K562 (cell line): Measurements from ENCODE around the gene C7orf57. TPM values are rescaled to one million over a fixed set of nuclear protein-coding genes. Genes with fewer than 3 reads are reported as not detected.

ENCODE experiments used
- ATAC-seq: fragments of 200-7000 bp; cut with Tn5 transposase; 3 replicates; pipeline ENCODE4 v1.9.1; 2020; ENCODE audit warnings: moderate library complexity
- BruUV-seq: library from RNA; stranded (reverse); fragments of 400-500 nt; replicated peaks from 2 replicates; lab custom pipeline; 2021; lab: Mats Ljungman, UMichigan
- CTCF ChIA-PET: fragments of 300-600 bp; formaldehyde crosslinking; extraction: SDS; loops from one replicate; lab custom pipeline; 2021; ENCODE audit warnings: low intra/inter-chr PET ratio; lab: Yijun Ruan, JAX
- POLR2A ChIA-PET: fragments of 300-600, 350-650 bp; sonication (Branson Sonifier 250); formaldehyde crosslinking; extraction: SDS; loops from one replicate; lab custom pipeline; 2021; ENCODE audit warnings: antibody characterized with exemption, inconsistent platforms; lab: Yijun Ruan, JAX
- DNase-seq, 4 experiments: peaks; one replicate each; pipeline versions ENCODE4 v3.0.0 to v3.0.0-alpha.2; 2011 to 2018; ENCODE audit warnings: low spot score in 3 of 4, mixed read lengths in 3 of 4; ENCODE audit errors: extremely low read depth in 1 of 4
- FAIRE-seq: peaks from 2 replicates; lab custom pipeline; 2011; peaks lifted over from hg19 to GRCh38; lab: Jason Lieb, UNC
- H2AFZ ChIP-seq: 2 replicates; pipeline ENCODE4 v1.6.0; 2011; ENCODE audit warnings: low read depth, low read length, control low read depth, inconsistent platforms
- H3K27ac ChIP-seq: fragments of 200-600 bp; 3 replicates; pipeline ENCODE4 v1.8.0; 2011; ENCODE audit warnings: low read depth, mild to moderate bottlenecking, control low read depth, inconsistent platforms, low read length, moderate library complexity, mixed read lengths; ENCODE audit errors: extremely low read depth
- H3K27me3 ChIP-seq, 2 experiments: fragments of 300-600 bp in 1 of 2; 2 replicates in 1 of 2; 3 replicates in 1 of 2; pipeline versions ENCODE4 v1.6.0 to v1.8.0; 2011; ENCODE audit warnings: inconsistent platforms in 2 of 2, low read length in 2 of 2, mild to moderate bottlenecking in 1 of 2, mixed read lengths in 1 of 2, moderate library complexity in 1 of 2; ENCODE audit not compliant: control insufficient read depth in 2 of 2, insufficient read depth in 2 of 2
- H3K36me3 ChIP-seq: fragments of 300-600 bp; 3 replicates; pipeline ENCODE4 v1.8.0; 2011; ENCODE audit warnings: mild to moderate bottlenecking, low read length, inconsistent platforms; ENCODE audit not compliant: control insufficient read depth, insufficient read depth
- H3K4me1 ChIP-seq, 2 experiments: fragments of 200-600 bp in 1 of 2; replicated peaks in 1 of 2; 2 replicates in 1 of 2; 3 replicates in 1 of 2; pipeline versions ENCODE4 v1.5.1 to v1.8.0; 2011; ENCODE audit warnings: inconsistent platforms in 2 of 2, low read length in 2 of 2, mild to moderate bottlenecking in 1 of 2, mixed read lengths in 1 of 2, moderate library complexity in 1 of 2; ENCODE audit not compliant: control insufficient read depth in 2 of 2, insufficient read depth in 2 of 2
- H3K4me2 ChIP-seq: 2 replicates; pipeline ENCODE4 v1.6.1; 2011; ENCODE audit warnings: low read length, control low read depth, inconsistent platforms, mixed read lengths; ENCODE audit not compliant: insufficient read depth
- H3K4me3 ChIP-seq: fragments of 200-600 bp; sonication (generic), shearing (Covaris generic); 2 replicates; pipeline ENCODE4 v1.5.1; 2016; ENCODE audit warnings: control low read depth, inconsistent platforms
- H3K79me2 ChIP-seq: fragments of 200-600 bp; 3 replicates; pipeline ENCODE4 v1.8.0; 2011; ENCODE audit warnings: low read length, inconsistent platforms; ENCODE audit not compliant: control insufficient read depth, insufficient read depth
- H3K9ac ChIP-seq, 2 experiments: 2 replicates each; pipeline versions ENCODE4 v1.6.0 to v1.6.1; 2011; ENCODE audit warnings: low read depth in 2 of 2, low read length in 2 of 2, control low read depth in 1 of 2, inconsistent platforms in 1 of 2, mild to moderate bottlenecking in 1 of 2, mixed read lengths in 1 of 2; ENCODE audit not compliant: insufficient read depth in 1 of 2
- H3K9me1 ChIP-seq: one replicate; pipeline ENCODE4 v1.6.0; 2011; ENCODE audit warnings: inconsistent platforms, mild to moderate bottlenecking, low read length, moderate library complexity; ENCODE audit not compliant: control insufficient read depth, insufficient read depth
- H3K9me3 ChIP-seq: replicated peaks from 2 replicates; pipeline ENCODE4 v1.5.1; 2011; ENCODE audit warnings: low read depth, low read length, inconsistent platforms; ENCODE audit not compliant: control insufficient read depth, insufficient read depth
- H4K20me1 ChIP-seq: replicated peaks from 2 replicates; pipeline ENCODE4 v1.6.1; 2011; ENCODE audit warnings: low read length, inconsistent platforms, mixed read lengths; ENCODE audit not compliant: control insufficient read depth, insufficient read depth
- BDP1 ChIP-seq: IDR thresholded peaks from 3 replicates; pipeline ENCODE4 v1.6.1; 2011; ENCODE audit not compliant: insufficient read length, insufficient read depth
- BRD4 ChIP-seq: fragments of 200-600 bp; sonication (generic); IDR thresholded peaks from 2 replicates; pipeline ENCODE4 v1.6.1; 2017; ENCODE audit warnings: inconsistent platforms
- CBX5 ChIP-seq: IDR thresholded peaks from 2 replicates; pipeline ENCODE4 v1.6.1; 2014; ENCODE audit warnings: low read depth, borderline replicate concordance
- CEBPB ChIP-seq: fragments of 450-650 bp; IDR thresholded peaks from 2 replicates; pipeline ENCODE4 v1.6.1; 2016; ENCODE audit warnings: missing genetic modification characterization, missing compliant biosample characterization
- CREB1 ChIP-seq, 2 experiments: sonication (generic) in 1 of 2; formaldehyde crosslinking in 1 of 2; IDR thresholded peaks; 2 replicates each; pipeline versions ENCODE4 v1.6.1 to v1.8.0; 2012 to 2022; ENCODE audit warnings: inconsistent platforms in 1 of 2, mild to moderate bottlenecking in 1 of 2, missing genetic modification reagents in 1 of 2, moderate library complexity in 1 of 2
- CTCFL ChIP-seq: IDR thresholded peaks from 2 replicates; pipeline ENCODE4 v1.6.1; 2011; ENCODE audit warnings: borderline replicate concordance, low read depth, mild to moderate bottlenecking, moderate library complexity, low read length; ENCODE audit not compliant: insufficient read depth, poor library complexity, severe bottlenecking
- EHMT2 ChIP-seq: fragments of 450-650 bp; IDR thresholded peaks from 2 replicates; pipeline ENCODE4 v1.6.1; 2018; ENCODE audit warnings: antibody characterized with exemption
- KLF16 ChIP-seq: IDR thresholded peaks from 2 replicates; pipeline ENCODE4 v1.6.1; 2016; ENCODE audit warnings: antibody characterized with exemption
- SIN3A ChIP-seq, 2 experiments: fragments of 150-350 bp in 1 of 2; IDR thresholded peaks; 2 replicates each; pipeline ENCODE4 v1.6.1; 2011 to 2016; ENCODE audit warnings: borderline replicate concordance in 2 of 2, low read depth in 2 of 2, low read length in 2 of 2, mild to moderate bottlenecking in 2 of 2, moderate library complexity in 2 of 2; ENCODE audit not compliant: control insufficient read depth in 1 of 2
- TAF7 ChIP-seq: fragments of 450-650 bp; IDR thresholded peaks from 2 replicates; pipeline ENCODE4 v1.6.1; 2016; ENCODE audit warnings: missing genetic modification characterization, missing compliant biosample characterization
- ZNF263 ChIP-seq: sonication (generic); formaldehyde crosslinking; IDR thresholded peaks from 2 replicates; pipeline ENCODE4 v1.8.0; 2022; ENCODE audit warnings: mild to moderate bottlenecking, missing genetic modification reagents, borderline replicate concordance
- ZNF584 ChIP-seq: fragments of 200-800 bp; sonication (Bioruptor generic); IDR thresholded peaks from 2 replicates; pipeline ENCODE4 v1.6.1; 2016; ENCODE audit warnings: low read depth, mild to moderate bottlenecking, missing genetic modification characterization, missing compliant biosample characterization
- ZNF79 ChIP-seq: fragments of 250-450 bp; sonication (Bioruptor Pico); IDR thresholded peaks from 2 replicates; pipeline ENCODE4 v1.4.0; 2020; ENCODE audit warnings: low read depth, mild to moderate bottlenecking, moderate library complexity
- WGBS: fragments of 100-300 bp; shearing (Covaris generic); methylation state at CpG from one replicate; pipeline ENCODE4 v1.1.6; 2016; ENCODE audit warnings: low coverage, mixed read lengths; ENCODE audit not compliant: insufficient coverage; ENCODE audit errors: missing lambda C conversion rate; 5-methylcytosine and 5-hydroxymethylcytosine counted together
- in situ Hi-C: fragments of 300-500 bp; cut with MboI; formaldehyde crosslinking; loops from 4 replicates; pipeline ENCODE4 v1.15.0; 2018; ENCODE audit warnings: inconsistent platforms, mixed read lengths
- intact Hi-C: fragments of 100-400 bp; cut with micrococcal nuclease; formaldehyde crosslinking; loops from 2 replicates; pipeline ENCODE4 v1.14.2; 2022
- polyA plus RNA-seq, 8 experiments: library from polyadenylated mRNA; depleted of rRNA in 4 of 8; stranded (reverse) in 5 of 8; unstranded in 3 of 8; fragments of >200 nt; fragmentation: Nextera tagmentation in 2 of 8; fragmentation: Illumina TruSeq in 1 of 8; extraction: Ambion mirVana in 2 of 8; extraction: Trizol in 1 of 8; gene quantifications; 2 replicates each; pipeline versions ENCODE4 v1.2.1 to v1.2.3, GENCODE V29; 2011 to 2014; ENCODE audit warnings: inconsistent platforms in 1 of 8, missing spikeins in 1 of 8
- total RNA-seq, 7 experiments: library from RNA; depleted of rRNA in 6 of 7; stranded (reverse); fragments of >200 nt in 6 of 7; fragmentation: Illumina TruSeq in 2 of 7; extraction: Trizol in 2 of 7; gene quantifications; 2 replicates each; pipeline versions ENCODE4 v1.2.1 to v1.2.3, GENCODE V29; 2011 to 2021; ENCODE audit warnings: low replicate concordance in 1 of 7
- TF ChIP-seq, protein P1 (sequence below): sonication (generic); formaldehyde crosslinking; IDR thresholded peaks from 2 replicates; pipeline ENCODE4 v1.8.0; 2022; ENCODE audit warnings: mild to moderate bottlenecking, missing genetic modification reagents

Gene C7orf57
- total and polyA plus RNA-seq, 9 of the 15 experiments (the other 6 are each of a cell fraction or from before 2014, with no cell fraction given) = not detected

GRCh38 chr7:48097521-48098231, 62.3 kb downstream of the C7orf57 start:
- Histone ChIP-seq H3K4me1 (no peaks in the 10 kb centered on the region), H3K9ac (no peak overlapping the region), H3K4me3 (no peak overlapping the region), H3K9me1 (no peaks in the 10 kb centered on the region), H3K9me3 (no peaks in the 10 kb centered on the region), H4K20me1 (0 out of 2 replicates have a peak, but pooled peaks cover 2% of the 10 kb centered on the region), H3K4me2 (no peak overlapping the region), H3K27ac (no peak overlapping the region), H3K79me2 (no peaks in the 10 kb centered on the region), H2AFZ (no peak overlapping the region), H3K27me3 (peaks cover 8 to 10% of the 10 kb centered on the region in 2 experiments; a peak in 3 of 5 replicates), H3K36me3 (no peaks in the 10 kb centered on the region)
- no peak for DNase-seq
- no peak for ATAC-seq
- in situ Hi-C loops (no loop called here), intact Hi-C loops (no loop called here)
- ChIA-PET POLR2A (no interaction called here), CTCF (no interaction called here)
- WGBS = 6% methylated on average over 6 of the region's 6 CpGs
- no TSS peak for BruUV-seq
- FAIRE-seq = no peak
- TF ChIP-seq BDP1 (no peak), ZNF584 (CRISPR knock-in tag) (no peak), CEBPB (no peak), CREB1 (IDR thresholded peaks at IDR 0.05) (no peak), CREB1 (CRISPR knock-in tag; IDR thresholded peaks at IDR 0.05) (no peak), CTCFL (no peak), ZNF263 (CRISPR knock-in tag) (no peak), TAF7 (tag) (no peak), EHMT2 (no peak), ZNF79 (CRISPR knock-in tag) (no peak), KLF16 (no peak), BRD4 (no peak), CBX5 (no peak), SIN3A (IDR thresholded peaks at IDR 0.05; ENCODE audit: borderline replicate concordance in 2 of 2, control insufficient read depth in 1 of 2, low read depth in 2 of 2, low read length in 2 of 2) (no peak)
- TF ChIP-seq, protein P1, sequence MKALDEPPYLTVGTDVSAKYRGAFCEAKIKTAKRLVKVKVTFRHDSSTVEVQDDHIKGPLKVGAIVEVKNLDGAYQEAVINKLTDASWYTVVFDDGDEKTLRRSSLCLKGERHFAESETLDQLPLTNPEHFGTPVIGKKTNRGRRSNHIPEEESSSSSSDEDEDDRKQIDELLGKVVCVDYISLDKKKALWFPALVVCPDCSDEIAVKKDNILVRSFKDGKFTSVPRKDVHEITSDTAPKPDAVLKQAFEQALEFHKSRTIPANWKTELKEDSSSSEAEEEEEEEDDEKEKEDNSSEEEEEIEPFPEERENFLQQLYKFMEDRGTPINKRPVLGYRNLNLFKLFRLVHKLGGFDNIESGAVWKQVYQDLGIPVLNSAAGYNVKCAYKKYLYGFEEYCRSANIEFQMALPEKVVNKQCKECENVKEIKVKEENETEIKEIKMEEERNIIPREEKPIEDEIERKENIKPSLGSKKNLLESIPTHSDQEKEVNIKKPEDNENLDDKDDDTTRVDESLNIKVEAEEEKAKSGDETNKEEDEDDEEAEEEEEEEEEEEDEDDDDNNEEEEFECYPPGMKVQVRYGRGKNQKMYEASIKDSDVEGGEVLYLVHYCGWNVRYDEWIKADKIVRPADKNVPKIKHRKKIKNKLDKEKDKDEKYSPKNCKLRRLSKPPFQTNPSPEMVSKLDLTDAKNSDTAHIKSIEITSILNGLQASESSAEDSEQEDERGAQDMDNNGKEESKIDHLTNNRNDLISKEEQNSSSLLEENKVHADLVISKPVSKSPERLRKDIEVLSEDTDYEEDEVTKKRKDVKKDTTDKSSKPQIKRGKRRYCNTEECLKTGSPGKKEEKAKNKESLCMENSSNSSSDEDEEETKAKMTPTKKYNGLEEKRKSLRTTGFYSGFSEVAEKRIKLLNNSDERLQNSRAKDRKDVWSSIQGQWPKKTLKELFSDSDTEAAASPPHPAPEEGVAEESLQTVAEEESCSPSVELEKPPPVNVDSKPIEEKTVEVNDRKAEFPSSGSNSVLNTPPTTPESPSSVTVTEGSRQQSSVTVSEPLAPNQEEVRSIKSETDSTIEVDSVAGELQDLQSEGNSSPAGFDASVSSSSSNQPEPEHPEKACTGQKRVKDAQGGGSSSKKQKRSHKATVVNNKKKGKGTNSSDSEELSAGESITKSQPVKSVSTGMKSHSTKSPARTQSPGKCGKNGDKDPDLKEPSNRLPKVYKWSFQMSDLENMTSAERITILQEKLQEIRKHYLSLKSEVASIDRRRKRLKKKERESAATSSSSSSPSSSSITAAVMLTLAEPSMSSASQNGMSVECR = no peak
